ENCODE measurements around the gene CD40LG.

The CD40LG gene

DNA sequence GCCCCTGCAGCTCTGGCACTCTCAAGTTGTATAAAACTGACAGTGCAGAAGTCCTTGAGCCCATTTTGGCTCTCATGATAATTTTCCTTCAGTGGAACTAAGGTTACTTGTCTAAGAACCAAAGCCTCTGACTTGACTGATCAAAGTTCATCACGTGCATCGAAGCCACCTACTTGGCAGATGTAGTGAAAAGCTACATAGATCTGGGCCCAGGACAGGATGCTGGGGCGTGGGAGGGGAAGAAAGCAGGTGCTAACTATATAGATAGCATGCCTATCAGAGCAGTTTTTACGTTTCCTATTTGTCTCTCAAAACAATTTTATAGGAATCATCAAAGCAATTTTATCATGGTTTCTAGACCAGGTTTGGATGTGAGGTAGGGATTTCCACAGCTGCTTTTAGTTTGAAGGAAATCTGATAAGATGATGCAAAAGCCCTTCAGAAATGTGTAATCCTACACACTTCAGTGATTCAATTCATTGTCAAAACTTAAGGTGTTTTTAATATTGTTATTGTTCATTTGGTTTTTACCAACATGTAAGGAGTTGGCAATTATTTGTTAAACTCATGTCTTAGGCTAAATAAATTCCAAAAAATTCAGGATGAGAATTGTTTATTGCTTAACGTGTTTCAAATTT, 1.2 kb upstream of the CD40LG start:
- no peak for FAIRE-seq

DNA sequence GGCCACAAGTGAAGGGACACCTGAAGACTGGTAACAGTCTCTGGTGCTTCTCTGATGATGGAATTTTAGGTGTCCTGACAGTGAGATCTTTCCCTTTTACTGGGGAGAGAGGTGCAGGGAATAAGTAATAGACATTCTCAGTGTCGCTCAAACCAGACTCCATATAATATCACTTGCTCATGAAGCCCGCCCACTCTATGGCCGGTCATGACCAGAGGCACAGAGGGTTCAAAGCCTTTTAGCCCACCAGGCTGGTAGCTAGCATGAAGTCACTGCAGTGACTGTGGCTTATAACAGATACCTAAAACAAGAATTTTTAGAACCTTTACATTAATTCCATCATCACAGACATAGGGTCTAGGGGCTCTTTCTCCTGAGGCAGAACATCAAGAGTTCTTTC, 2.9 kb downstream of the CD40LG start:
- no peak for DNase-seq (ENCODE audit: insufficient read length, low spot score)
- no peak for FAIRE-seq

More for the DNA sequence above, 1.2 kb upstream of the CD40LG start:
- DNase-seq (ENCODE audit: insufficient read length, low spot score): no peak

DNA sequence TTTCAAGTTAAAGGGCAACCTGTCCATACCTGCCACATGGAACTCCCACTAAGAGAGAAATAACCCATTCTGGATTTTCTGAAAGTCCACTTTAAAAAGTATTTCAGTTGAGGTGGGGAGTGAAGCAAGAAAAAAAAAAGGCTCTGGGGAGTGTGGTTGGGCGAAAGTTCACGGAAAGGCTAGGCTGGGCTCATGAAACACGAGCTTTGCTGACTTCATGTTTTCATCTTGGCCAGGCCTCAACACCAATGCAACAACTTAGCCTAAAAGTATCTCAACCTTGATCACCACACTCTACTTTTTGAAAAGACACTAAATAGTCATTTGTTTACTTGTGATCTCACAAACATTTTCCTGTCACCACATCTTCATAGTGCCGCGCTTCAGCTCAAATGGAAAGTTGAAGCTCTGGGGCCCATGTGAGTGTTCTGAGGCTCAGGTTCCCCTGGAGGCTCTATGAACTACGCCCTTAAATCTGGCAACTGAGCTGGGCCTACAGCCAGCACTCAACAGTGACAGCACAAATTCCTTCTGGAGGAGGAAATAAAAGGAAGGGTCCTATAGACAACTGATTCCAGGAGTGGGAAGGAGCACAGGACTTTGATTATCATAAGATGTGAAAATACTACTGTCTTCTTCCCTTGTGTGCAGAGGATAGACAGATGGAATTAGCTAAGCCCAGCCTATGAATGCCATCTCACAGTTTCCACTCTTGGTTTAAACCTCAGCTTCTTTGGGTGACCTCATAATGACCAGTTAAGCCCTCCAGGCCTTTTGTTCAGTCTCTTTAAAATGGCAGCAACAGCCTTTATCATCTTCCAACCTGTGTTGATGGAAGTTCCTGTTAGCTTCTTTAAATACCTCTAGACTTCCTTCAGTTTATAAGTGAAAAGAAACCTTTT, 5.1 kb downstream of the CD40LG start:
- no peak for FAIRE-seq
- DNase-seq (ENCODE audit: insufficient read length, low spot score): no peak

DNA sequence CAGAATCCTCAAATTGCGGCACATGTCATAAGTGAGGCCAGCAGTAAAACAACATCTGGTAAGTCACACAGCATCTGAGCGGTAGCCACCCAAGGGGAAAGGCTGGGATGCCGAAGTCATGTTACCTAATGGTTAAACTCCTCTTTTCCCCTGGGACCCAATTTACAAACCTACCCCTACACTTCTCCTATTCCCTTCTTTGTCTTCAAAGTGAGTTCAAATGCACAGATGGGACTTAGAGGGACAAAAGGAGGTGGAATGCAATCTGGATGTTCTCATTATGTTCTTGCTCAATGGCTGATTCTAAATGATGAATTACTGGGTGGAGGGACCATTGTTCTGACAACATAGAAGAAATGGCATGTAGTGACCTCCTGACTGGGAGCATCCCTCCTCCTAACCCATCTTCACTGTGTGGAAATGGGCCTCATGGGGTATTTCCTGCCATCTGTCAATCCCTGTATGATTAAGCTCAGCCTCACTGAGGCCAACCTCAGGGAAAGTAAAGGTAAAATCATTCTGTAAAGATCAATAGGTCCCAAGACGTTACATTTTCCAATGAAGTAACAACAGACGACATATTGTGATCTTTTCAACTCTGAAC, 8.5 kb downstream of the CD40LG start:
- FAIRE-seq (peak; percentile 82), DNase-seq (ENCODE audit: insufficient read length, low spot score) (no peak)

DNA sequence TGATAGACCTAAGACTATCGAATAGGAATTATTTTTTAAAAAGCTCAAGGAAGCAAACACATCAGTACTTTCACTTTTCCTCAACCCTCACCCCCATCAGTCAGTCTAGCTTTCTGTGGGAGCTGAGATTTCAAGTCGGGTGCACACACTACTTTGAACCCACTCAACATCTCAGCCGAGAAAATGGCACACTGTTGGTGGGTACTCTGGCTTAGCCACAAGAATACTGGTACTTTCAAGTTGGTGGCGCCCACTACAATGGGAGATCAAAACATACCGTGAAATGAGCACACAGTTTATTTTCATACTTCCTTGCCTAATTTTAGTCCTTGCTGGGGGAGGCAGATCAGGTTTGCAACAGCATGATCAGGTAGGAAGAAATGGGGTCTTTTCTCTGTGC, 10.2 kb downstream of the CD40LG start:
- FAIRE-seq: peak; percentile 18
- no peak for DNase-seq (ENCODE audit: insufficient read length, low spot score)

DNA sequence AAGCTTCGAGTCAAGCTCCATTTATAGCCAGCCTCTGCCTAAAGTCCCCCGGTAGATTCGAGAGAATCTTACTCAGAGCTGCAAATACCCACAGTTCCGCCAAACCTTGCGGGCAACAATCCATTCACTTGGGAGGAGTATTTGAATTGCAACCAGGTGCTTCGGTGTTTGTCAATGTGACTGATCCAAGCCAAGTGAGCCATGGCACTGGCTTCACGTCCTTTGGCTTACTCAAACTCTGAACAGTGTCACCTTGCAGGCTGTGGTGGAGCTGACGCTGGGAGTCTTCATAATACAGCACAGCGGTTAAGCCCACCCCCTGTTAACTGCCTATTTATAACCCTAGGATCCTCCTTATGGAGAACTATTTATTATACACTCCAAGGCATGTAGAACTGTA, 11.2 kb downstream of the CD40LG start:
- DNase-seq (ENCODE audit: insufficient read length, low spot score) (no peak), FAIRE-seq (no peak)

DNA sequence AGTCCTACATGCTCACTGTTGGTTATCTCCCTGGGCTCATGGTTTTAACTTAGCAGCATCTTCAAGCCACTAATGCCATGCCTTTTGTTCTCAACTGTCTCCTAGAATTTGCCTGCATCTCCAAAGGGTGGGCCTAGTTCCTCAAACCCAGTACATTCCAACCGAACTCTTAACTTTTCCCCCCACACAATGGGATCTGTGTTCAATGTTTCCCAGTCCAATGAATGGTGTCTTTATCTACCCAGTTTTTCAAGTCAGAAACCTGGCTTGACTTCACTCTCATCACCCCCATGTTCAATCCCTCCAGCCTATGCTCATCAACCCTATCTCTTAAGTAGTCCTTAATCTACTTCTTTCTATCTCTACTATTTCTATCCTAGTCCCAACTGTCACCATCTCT, 12.9 kb downstream of the CD40LG start:
- FAIRE-seq: peak; percentile 70
- DNase-seq (ENCODE audit: insufficient read length, low spot score): no peak

DNA sequence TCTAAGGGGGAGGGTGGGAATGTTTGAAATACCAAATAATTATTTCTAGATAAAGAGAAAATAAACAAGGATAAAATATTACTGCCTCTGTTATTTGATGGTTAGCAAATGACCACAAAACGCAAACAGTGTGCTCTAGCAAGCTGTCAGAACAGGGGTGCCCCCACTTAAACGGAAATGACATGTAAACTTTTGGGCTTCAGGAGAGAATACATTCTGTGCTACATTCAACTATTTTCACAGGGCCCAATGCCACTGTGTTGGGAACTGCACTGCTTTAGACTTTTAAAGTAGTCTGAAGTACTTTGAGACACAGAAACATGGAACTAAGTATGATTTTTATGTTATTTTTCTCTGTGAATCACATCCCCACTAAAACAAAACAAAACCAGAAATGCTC, 14.1 kb downstream of the CD40LG start:
- FAIRE-seq: peak; percentile 61

DNA sequence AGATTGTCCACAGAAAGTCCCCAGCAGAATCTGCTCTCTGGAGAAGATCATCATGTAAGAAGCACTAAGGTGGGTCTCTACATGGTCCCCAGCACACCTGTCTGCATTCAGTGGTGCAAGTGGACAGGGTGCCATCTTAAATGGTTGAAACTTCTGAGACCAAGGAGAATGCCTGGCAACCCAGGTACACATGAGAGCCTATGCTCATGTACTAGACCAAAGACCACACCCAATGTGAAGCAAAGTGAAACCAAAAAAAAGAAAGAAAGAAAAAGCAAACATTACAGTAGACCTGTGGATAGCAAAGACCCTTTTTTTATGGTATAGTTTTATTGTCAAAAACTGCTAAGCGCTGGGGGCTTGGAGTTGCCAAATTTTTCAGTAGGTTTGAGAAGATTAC, 15.0 kb downstream of the CD40LG start:
- DNase-seq (ENCODE audit: insufficient read length, low spot score) (no peak), FAIRE-seq (peak; percentile 64)

More for the DNA sequence above, 14.1 kb downstream of the CD40LG start:
- DNase-seq (ENCODE audit: insufficient read length, low spot score): no peak

DNA sequence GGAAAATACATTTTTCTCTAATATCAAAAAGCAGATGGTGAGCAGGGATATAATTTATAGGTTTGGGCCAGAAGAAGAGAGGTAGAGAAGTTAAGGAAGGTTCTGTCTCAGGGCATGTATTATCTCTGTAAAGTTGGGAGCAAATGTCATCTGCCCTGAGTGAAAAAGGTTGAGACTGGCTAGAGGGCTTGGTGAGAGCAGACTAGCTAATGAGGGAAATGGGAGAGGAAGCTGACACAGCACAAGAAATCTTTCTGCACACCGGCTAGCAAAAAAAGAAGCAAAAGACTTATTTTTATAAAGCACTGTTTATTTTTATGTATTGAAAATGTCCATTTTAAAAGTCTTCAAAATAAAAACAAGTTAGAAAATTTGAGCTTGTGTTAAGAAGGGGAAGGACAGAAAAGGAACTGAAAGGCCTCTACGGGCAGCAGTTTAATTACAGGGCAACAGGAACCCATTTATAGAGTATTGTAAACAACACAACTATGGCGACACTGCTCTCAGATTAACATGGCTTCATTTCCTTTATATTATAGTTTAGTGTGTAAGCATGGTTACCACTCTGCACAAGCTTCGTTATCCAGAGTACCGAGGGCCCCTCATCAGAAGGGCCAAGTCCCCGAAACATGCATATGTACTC, 17.4 kb downstream of the CD40LG start:
- DNase-seq (ENCODE audit: insufficient read length, low spot score): no peak
- FAIRE-seq: no peak

DNA sequence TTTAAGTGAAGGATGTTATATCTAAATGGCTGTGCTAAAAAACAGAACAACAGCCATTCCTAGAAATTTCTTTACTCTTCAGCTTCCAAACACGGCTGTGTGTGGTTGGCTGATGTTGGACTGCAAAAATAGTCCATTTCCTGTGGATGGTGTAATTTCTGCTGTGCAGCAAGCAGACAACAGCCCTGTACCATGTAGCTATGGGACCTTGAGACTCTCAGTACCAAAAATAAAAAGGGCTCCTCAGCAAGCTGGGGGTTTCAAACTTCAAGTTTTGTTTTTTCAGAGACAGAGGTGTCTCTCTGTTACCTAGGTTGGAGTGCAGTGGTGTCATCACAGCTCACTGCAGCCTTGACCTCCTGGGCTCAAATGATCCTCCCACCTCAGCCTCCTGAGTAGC, 18.1 kb downstream of the CD40LG start:
- DNase-seq (ENCODE audit: insufficient read length, low spot score) (no peak), FAIRE-seq (no peak)

DNA sequence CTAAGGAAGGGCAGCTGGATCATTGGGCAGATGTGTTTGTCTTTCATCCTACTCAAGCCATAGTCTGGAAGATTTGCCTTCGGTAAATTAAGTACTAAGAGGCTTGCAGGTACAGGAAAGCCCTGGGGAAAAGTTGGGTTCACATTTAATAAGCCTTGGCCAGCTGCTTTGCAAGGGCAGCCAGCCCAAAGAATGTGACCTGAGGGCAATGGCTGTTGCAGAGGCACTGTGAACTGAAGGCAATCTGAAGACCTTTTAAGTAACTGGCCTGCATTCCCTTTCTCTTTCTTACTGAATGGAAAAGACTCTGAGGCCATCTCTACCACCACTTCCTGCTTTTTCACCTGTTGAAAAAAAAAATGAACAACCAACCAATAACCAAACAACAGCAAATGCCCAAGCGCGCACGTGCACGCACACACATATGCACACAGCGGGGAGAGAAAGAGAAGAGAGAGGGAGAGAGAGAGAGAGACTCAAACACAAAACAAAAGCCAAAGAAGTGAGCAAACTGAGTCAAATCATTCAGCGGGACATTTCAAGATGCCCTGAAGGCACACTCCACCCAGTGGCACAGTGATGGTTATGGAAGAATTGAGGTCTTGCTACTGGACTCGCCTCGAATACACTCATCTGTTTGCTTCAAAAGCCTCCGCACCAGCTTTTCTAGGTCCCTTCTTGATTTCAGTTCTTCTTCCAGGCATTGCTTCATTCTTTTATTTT, 19.6 kb downstream of the CD40LG start:
- FAIRE-seq (no peak), DNase-seq (ENCODE audit: insufficient read length, low spot score) (no peak)

DNA sequence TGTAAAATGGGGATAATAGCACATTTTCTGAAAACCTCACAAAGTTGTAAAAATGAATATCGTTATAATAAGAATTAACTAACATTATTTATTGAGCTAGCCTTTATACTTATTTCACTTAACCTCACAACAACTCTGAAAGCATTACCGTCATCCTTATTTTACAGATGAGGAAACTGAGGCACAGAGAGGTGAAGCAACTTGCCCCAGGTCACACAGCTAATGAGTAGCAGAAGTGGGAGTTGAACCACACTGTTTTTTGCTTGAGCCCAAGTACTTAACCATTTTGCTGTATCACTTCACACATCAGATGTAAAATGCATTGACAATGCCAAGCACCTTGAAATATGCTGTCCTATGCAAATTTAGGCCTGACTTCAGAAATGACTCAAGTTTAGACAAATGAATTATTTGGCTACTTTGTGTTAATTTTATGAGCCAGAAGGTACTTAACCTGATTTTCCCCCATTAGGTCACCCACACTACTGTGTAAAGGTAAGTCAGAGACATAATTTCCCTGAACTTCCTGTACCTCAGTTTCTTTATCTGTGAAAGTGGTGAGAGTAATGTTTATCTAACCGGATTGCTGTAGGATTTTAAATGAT, 23.1 kb downstream of the CD40LG start:
- FAIRE-seq: no peak
- no peak for DNase-seq (ENCODE audit: insufficient read length, low spot score)

DNA sequence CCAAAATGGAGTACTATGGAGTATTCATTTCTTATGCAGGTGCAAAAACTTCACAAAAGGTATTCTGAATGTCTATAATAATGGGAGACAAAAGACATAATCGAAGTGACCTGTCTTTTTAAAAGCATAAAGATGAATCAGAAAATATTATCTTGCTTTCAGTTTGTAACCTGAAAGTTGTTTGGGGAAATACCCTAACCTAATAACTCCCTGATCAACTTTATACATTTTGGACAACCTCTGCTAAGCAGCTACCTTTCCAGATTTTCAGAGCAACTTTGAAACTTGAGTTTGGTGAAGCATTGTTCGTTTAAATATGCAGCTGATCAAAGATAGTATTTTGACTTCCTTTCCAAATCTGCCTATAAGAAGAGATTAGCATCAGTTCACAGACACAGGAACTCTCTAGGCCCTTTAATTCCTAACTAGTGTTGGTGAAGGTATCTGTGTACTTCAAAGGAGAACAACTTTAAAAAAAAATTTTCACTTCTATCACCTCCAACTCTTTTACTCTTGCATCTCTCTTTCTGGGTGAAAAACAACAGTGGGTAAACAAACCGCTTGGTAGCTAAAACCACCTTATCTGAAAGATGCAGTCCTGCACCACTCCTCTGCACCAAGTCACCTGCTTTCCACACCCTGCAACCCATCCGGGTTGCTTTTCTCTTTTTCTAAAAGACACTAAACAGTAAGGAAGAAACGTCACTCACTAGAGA, 26.5 kb downstream of the CD40LG start:
- no peak for DNase-seq (ENCODE audit: insufficient read length, low spot score)
- no peak for FAIRE-seq

DNA sequence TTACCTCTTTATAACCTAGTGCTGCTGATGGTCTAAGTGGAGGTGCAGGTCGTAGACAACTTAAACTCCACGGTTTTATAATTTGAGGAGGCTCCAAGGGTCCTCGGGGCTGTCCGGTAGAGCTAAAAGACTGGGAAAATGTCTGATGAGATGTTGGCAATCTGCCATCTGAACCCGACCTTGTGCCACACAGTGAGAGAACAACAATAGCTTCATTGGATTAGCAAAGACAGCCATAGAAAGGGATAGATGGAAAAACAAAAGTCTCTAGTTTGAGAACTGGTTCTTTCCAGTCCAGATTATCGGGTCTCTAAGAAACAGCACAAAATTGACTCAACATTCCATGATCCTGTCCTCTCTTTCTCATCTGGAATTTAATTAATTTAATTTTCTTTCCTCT, 31.6 kb downstream of the CD40LG start:
- FAIRE-seq (no peak), DNase-seq (ENCODE audit: insufficient read length, low spot score) (no peak)

DNA sequence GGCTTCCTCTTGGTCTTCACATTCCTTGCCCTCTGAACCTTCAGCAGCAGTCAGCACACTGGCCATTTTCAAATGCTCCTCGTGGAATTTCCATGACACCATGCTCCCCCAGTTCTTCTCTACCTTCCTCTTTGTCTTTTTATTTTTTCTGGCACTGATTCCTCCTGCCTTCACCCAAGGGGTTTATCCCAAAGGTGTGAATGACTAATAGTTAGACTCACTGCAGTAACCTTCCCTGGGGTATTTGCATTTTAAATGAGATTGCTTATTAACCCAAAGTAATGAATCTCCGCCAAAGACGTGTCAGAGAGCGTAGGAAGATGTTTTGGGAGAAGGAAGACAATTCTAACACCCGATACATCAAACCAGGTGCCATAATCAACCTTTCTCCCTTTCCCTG, 36.2 kb downstream of the CD40LG start:
- DNase-seq (ENCODE audit: insufficient read length, low spot score) (no peak), FAIRE-seq (peak; percentile 54)

DNA sequence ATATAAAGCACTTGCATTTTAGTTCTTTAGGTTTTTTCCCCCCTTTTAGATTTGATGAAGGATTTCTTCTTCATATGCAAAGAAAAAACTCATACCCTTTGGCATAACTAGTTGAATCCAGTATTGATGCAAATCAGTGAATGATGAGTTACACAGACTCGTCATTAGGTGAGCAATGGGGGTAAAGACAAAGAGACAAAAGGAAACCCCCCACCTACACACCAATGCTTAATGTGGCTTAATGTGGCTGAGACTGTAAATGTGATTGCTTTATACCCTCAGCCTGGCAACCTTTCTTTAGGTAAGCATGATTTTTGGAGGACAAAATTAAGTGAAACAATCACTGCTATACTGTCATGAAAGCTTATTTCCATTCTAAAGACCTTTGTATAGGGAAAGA, 39.5 kb downstream of the CD40LG start:
- DNase-seq (ENCODE audit: insufficient read length, low spot score) (no peak), FAIRE-seq (no peak)

DNA sequence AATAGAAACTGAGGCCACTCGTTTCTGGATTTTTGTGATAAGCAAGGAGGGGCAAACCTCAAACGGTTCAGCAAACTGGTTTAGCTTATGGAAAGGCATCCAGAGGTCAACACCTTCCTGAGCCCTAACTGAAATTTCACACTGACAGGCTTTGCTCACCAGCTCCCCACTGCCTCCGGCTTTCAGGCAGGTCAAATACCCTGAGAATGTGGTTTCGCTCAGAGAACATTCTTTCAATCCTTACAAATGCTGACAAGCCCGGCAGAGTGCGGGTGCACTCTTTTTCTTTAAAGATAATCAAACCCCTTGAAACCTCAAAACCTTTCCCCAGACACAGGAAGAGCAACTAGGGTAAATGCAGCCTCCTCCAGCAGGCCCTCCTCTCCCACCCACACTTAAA, 41.5 kb downstream of the CD40LG start:
- FAIRE-seq: peak; percentile 99

DNA sequence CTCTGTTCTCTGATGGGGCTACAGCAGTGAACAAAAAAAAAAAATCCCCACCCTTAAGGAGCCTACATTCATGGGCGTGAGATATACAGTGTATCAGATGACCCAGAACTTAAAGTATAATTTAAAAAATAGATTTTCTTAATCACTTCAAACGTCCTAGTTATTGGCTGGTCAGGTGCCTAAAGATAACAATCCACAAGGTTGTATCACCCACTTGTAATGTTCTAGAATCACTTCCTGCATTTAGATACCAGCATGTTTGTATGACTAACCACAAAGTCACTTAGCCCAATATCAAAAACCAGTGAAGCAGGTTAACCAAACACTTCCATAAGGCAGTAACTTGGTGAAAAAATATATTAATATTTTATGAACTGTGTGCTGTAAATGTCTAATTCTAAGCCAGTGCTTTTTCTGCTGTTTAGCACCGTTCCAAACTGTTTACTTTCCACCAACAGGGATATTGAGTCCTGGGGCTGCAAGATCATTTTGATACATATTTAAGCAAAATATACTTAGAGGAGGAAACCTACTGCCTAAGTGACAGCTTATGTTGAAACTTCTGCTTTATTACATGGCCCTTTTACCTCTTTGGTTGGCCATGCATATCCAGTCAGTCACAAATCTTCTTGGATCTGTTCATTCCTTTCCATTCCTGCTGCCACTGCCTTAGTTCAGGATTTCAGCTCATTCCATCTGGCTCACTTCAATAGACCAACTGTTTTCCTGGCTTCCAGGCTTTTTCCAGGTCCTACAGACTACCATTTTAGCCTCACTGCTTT, 43.3 kb downstream of the CD40LG start:
- no peak for DNase-seq (ENCODE audit: insufficient read length, low spot score)
- peak; percentile 97 for FAIRE-seq

More for the DNA sequence above, 41.5 kb downstream of the CD40LG start:
- no peak for DNase-seq (ENCODE audit: insufficient read length, low spot score)
